K562 (cell line): ENCODE data around the gene NFE2. TPM values are rescaled to one million over a fixed set of nuclear protein-coding genes. Genes with fewer than 3 reads are reported as not detected.

Experiments
- ATF3 ChIP-seq, 2 experiments: fragments of 450-650 bp in 1 of 2; sonication (generic) in 1 of 2; formaldehyde crosslinking in 1 of 2; IDR thresholded peaks in 1 of 2; conservative IDR thresholded peaks in 1 of 2; 2 replicates each; pipeline versions ENCODE4 v1.6.1 to v1.8.1; 2016 to 2023; ENCODE audit warnings: mild to moderate bottlenecking in 2 of 2, moderate library complexity in 2 of 2, inconsistent platforms in 1 of 2, missing genetic modification reagents in 1 of 2
- CBX1 ChIP-seq: sonication (generic); IDR thresholded peaks from 2 replicates; pipeline ENCODE4 v1.6.1; 2016; ENCODE audit warnings: antibody characterized with exemption, low read depth, mild to moderate bottlenecking
- CREM ChIP-seq: IDR thresholded peaks from 2 replicates; pipeline ENCODE4 v1.6.1; 2014; ENCODE audit warnings: antibody characterized with exemption, low read depth
- E2F3 ChIP-seq: fragments of 250-450 bp; sonication (Bioruptor Pico); IDR thresholded peaks from 2 replicates; pipeline ENCODE4 v1.4.0; 2020; ENCODE audit warnings: mild to moderate bottlenecking
- E2F5 ChIP-seq: sonication (generic); formaldehyde crosslinking; IDR thresholded peaks from 2 replicates; pipeline ENCODE4 v1.8.0; 2022; ENCODE audit warnings: mild to moderate bottlenecking, missing genetic modification reagents
- KDM5B ChIP-seq: fragments of 200-600 bp; sonication (generic); IDR thresholded peaks from 2 replicates; pipeline ENCODE4 v1.6.1; 2012; ENCODE audit warnings: low read depth, mild to moderate bottlenecking, moderate library complexity, low read length, control low read depth, inconsistent platforms; ENCODE audit not compliant: insufficient replicate concordance
- KHSRP ChIP-seq: fragments of 450-650 bp; IDR thresholded peaks from 2 replicates; pipeline ENCODE4 v1.6.1; 2017
- MAZ ChIP-seq, 2 experiments: fragments of 450-650 bp in 1 of 2; sonication (generic) in 1 of 2; formaldehyde crosslinking; IDR thresholded peaks in 1 of 2; conservative IDR thresholded peaks in 1 of 2; 2 replicates each; pipeline versions ENCODE4 v1.4.0 to v1.5.0; 2020; ENCODE audit warnings: mild to moderate bottlenecking in 1 of 2, missing genetic modification reagents in 1 of 2
- MECOM ChIP-seq: fragments of 250-450 bp; sonication (Bioruptor Pico); IDR thresholded peaks from 2 replicates; pipeline ENCODE4 v1.8.0; 2022; ENCODE audit warnings: inconsistent platforms
- MEIS2 ChIP-seq: fragments of 450-650 bp; IDR thresholded peaks from 2 replicates; pipeline ENCODE4 v1.6.1; 2014; ENCODE audit warnings: mild to moderate bottlenecking; ENCODE audit not compliant: partially characterized antibody
- MXI1 ChIP-seq: IDR thresholded peaks from 2 replicates; pipeline ENCODE4 v1.6.1; 2011; ENCODE audit warnings: low read depth, mild to moderate bottlenecking, improper control_type of control experiment, low read length
- NFE2 ChIP-seq: IDR thresholded peaks from 2 replicates; pipeline ENCODE4 v1.6.1; 2014; ENCODE audit warnings: antibody characterized with exemption, low read depth
- OTX1 ChIP-seq: fragments of 450-650 bp; formaldehyde crosslinking; IDR thresholded peaks from 2 replicates; pipeline ENCODE4 v1.4.0; 2022; ENCODE audit warnings: mild to moderate bottlenecking
- U2AF2 ChIP-seq: fragments of 200-400 bp; formaldehyde crosslinking; optimal IDR thresholded peaks from 2 replicates; pipeline ENCODE3; 2017; ENCODE audit warnings: low read depth, mild to moderate bottlenecking, low read length
- XRCC5 ChIP-seq: fragments of 200-400 bp; formaldehyde crosslinking; IDR thresholded peaks from 2 replicates; pipeline ENCODE4 v1.6.1; 2017; ENCODE audit warnings: low read depth, mild to moderate bottlenecking, low read length
- ZBTB8A ChIP-seq: fragments of 450-650 bp; IDR thresholded peaks from 2 replicates; pipeline ENCODE4 v1.6.1; 2018; ENCODE audit warnings: mild to moderate bottlenecking, moderate library complexity; ENCODE audit not compliant: partially characterized antibody
- ZNF175 ChIP-seq: fragments of 200-800 bp; sonication (Bioruptor generic); IDR thresholded peaks from 2 replicates; pipeline ENCODE4 v1.6.1; 2016; ENCODE audit warnings: low read depth, mild to moderate bottlenecking, missing genetic modification characterization, missing compliant biosample characterization
- ZNF444 ChIP-seq: fragments of 250-450 bp; sonication (Bioruptor Pico); IDR thresholded peaks from 2 replicates; pipeline ENCODE4 v1.4.0; 2020; ENCODE audit warnings: mild to moderate bottlenecking, moderate library complexity
- ZNF644 ChIP-seq: fragments of 200-800 bp; sonication (Bioruptor generic); IDR thresholded peaks from 2 replicates; pipeline ENCODE4 v1.6.1; 2016; ENCODE audit warnings: low read depth, missing genetic modification characterization, missing compliant biosample characterization
- polyA plus RNA-seq, 8 experiments: library from polyadenylated mRNA; depleted of rRNA in 4 of 8; stranded (reverse) in 5 of 8; unstranded in 3 of 8; fragments of >200 nt; fragmentation: Nextera tagmentation in 2 of 8; fragmentation: Illumina TruSeq in 1 of 8; extraction: Ambion mirVana in 2 of 8; extraction: Trizol in 1 of 8; gene quantifications; 2 replicates each; pipeline versions ENCODE4 v1.2.1 to v1.2.3, GENCODE V29; 2011 to 2014; ENCODE audit warnings: inconsistent platforms in 1 of 8, missing spikeins in 1 of 8
- total RNA-seq, 7 experiments: library from RNA; depleted of rRNA in 6 of 7; stranded (reverse); fragments of >200 nt in 6 of 7; fragmentation: Illumina TruSeq in 2 of 7; extraction: Trizol in 2 of 7; gene quantifications; 2 replicates each; pipeline versions ENCODE4 v1.2.1 to v1.2.3, GENCODE V29; 2011 to 2021; ENCODE audit warnings: low replicate concordance in 1 of 7
- TF ChIP-seq, protein P1 (sequence below): fragments of 250-450 bp; sonication (Bioruptor Pico); IDR thresholded peaks from 2 replicates; pipeline ENCODE4 v1.4.0; 2020; ENCODE audit warnings: mild to moderate bottlenecking
- TF ChIP-seq, protein P2 (sequence below): fragments of 450-650 bp; IDR thresholded peaks from 2 replicates; pipeline ENCODE4 v1.7.0; 2016; ENCODE audit warnings: borderline replicate concordance
- TF ChIP-seq, protein P3 (sequence below): fragments of 450-650 bp; IDR thresholded peaks from 2 replicates; pipeline ENCODE4 v1.6.1; 2016; ENCODE audit warnings: low read depth, mild to moderate bottlenecking, moderate library complexity

Gene NFE2
- total and polyA plus RNA-seq, 9 of the 15 experiments (the other 6 are each of a cell fraction or from before 2014, with no cell fraction given): 12.3 to 282 (median 208) TPM

DNA sequence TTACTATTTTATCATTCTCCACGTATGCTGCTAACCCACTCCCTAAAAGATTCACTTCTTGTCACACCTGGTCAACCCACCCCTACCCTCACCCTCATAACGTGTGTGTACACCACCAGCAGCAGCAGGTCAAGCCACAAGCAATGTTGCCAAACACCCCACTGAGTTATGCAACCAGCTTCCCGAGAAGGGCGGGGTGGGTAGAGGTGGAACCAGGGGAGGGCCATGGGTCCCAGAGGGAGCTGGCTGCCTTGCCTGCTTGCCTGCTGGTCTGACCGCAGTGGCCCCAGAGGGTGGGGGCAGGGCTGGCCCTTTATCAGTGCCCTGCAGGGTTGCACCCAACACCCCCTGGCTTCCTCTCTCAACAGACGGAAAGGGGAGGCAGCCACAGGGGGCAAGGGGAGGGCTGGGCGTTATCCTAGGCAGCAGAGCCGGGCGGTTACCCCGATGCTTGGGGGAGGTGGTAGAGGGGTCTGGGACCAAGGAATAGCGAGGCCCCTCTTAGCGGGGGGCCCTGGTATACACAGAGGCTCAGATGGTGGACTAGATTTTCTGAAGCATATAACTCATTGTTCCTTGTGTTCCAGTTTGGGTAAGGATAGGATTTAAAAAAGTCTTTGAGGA, 3.5 kb upstream of the NFE2 start (continued):
- TF ChIP-seq MAZ (CRISPR knock-in tag; conservative IDR thresholded peaks at IDR 0.05 in 1 of 2, IDR thresholded peaks at IDR 0.05 in 1 of 2) (peak; percentile 99 to 100), MEIS2 (no peak), ATF3 (IDR thresholded peaks at IDR 0.05) (peak; percentile 85), ATF3 (CRISPR knock-in tag; conservative IDR thresholded peaks at IDR 0.05) (no peak), ZBTB8A (no peak), ZNF444 (CRISPR knock-in tag) (0 out of 2 replicates have a peak, but pooled peaks have one; percentile 44), E2F5 (CRISPR knock-in tag) (0 out of 2 replicates have a peak, but pooled peaks have one; percentile 66), ZNF175 (CRISPR knock-in tag) (no peak), CREM (peak; percentile 83), OTX1 (CRISPR knock-in tag) (no peak), E2F3 (0 out of 2 replicates have a peak, but pooled peaks have one; percentile 28), KDM5B (peak; percentile 38), MXI1 (peak; percentile 70; the same call in 1 of the 2 replicates), ZNF644 (tag) (peak; percentile 76; the same call in 1 of the 2 replicates), MECOM (peak; percentile 48), CBX1 (peak; percentile 53; the same call in 1 of the 2 replicates), KHSRP (peak; percentile 72; the same call in 1 of the 2 replicates), XRCC5 (peak; percentile 93), NFE2 (peak; percentile 68), U2AF2 (no peak)
- TF ChIP-seq, protein P1, sequence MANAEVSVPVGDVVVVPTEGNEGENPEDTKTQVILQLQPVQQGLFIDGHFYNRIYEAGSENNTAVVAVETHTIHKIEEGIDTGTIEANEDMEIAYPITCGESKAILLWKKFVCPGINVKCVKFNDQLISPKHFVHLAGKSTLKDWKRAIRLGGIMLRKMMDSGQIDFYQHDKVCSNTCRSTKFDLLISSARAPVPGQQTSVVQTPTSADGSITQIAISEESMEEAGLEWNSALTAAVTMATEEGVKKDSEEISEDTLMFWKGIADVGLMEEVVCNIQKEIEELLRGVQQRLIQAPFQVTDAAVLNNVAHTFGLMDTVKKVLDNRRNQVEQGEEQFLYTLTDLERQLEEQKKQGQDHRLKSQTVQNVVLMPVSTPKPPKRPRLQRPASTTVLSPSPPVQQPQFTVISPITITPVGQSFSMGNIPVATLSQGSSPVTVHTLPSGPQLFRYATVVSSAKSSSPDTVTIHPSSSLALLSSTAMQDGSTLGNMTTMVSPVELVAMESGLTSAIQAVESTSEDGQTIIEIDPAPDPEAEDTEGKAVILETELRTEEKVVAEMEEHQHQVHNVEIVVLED (CRISPR knock-in tag): 0 out of 2 replicates have a peak, but pooled peaks have one; percentile 7
- TF ChIP-seq, protein P2, sequence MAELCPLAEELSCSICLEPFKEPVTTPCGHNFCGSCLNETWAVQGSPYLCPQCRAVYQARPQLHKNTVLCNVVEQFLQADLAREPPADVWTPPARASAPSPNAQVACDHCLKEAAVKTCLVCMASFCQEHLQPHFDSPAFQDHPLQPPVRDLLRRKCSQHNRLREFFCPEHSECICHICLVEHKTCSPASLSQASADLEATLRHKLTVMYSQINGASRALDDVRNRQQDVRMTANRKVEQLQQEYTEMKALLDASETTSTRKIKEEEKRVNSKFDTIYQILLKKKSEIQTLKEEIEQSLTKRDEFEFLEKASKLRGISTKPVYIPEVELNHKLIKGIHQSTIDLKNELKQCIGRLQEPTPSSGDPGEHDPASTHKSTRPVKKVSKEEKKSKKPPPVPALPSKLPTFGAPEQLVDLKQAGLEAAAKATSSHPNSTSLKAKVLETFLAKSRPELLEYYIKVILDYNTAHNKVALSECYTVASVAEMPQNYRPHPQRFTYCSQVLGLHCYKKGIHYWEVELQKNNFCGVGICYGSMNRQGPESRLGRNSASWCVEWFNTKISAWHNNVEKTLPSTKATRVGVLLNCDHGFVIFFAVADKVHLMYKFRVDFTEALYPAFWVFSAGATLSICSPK: no peak
- TF ChIP-seq, protein P3, sequence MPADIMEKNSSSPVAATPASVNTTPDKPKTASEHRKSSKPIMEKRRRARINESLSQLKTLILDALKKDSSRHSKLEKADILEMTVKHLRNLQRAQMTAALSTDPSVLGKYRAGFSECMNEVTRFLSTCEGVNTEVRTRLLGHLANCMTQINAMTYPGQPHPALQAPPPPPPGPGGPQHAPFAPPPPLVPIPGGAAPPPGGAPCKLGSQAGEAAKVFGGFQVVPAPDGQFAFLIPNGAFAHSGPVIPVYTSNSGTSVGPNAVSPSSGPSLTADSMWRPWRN: peak; percentile 69; the same call in 1 of the 2 replicates
